GM18868 (cell line): ENCODE data around the gene SAMD13.

Experiments used
- ATAC-seq: cut with Tn5 transposase; IDR thresholded peaks from one replicate; pipeline ENCODE4 v1.9.1; 2021; ENCODE audit warnings: mild to moderate bottlenecking, moderate library complexity; ENCODE audit not compliant: unreplicated experiment

SAMD13 gene

DNA sequence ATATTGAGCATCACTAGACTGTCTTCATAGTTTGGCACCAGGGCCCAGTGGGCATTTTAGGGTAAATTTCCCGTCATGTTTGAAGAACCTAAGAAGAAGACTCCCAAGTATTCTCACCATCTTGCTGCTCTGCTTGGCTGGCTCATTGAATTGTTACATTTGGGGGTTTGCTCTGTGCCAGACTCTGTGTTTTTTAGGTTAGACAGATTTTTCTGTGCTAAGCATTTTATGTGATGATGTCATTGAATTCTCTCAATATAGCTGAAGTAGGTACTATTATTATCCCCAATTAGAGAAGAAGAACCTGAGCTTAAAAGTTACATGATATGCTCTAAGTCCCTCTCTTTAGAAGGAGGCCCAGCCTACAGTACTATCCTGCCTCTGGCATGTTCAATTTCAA lies 68.8 kb downstream of the SAMD13 start:
- ATAC-seq = no peak

DNA sequence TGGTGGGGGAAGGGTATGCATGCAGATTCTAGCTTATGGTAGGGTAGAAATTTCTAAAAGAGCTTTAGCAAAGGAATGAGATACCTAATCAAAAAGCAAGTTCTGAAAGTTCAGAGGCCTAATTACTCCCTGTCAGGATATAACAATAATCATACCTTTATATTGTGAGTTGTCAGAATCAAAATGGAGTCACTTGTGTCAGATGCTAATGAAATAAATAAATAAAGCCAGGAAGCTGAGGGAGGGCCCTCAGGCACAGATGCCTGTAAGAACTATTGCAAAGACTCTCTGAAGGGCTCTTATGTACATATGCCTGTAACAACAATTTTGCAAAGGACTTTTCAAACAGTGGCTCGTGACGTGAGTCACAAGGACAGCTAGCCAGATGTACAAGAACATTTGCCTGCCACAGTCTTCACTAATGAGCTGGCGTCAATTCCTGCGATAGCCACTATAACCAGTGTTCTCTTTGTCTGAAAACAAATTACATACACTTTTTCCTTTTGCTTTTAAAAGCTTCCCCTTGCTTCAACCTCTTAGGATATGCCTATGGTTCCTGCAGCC lies 69.4 kb downstream of the SAMD13 start:
- ATAC-seq = no peak

DNA sequence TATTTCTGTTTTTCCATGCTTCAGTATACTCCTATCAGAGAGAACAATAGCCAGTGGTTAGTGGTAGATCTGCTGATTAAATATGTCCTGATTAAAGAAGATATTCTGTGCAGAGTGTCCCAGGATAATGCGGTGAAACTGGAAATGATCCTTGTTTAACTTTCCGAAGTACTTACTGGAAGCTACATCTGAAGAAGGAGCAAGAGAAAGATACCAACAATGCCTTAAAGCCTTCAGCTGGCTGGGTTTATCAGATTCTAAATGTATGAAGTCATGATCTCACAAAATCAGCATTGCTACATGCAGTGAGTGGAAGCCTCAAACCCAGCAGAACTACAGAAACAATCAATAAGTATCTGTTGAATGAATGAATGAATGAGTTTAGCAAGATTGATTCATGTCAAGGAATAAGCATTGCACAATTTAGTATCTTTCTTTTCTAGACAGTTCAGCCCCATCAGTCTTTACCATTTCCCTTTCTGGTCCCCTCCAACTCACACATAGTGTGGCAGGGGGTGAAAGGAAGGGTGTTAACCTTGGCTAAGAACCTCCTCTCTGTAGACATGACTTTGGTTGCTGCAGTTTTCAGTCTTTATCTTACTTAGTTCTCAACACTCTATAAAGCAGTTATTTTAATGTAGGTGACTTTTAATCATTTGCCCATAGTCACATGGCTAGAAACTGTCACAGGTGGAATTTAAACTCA lies 72.1 kb downstream of the SAMD13 start:
- ATAC-seq = no peak

DNA sequence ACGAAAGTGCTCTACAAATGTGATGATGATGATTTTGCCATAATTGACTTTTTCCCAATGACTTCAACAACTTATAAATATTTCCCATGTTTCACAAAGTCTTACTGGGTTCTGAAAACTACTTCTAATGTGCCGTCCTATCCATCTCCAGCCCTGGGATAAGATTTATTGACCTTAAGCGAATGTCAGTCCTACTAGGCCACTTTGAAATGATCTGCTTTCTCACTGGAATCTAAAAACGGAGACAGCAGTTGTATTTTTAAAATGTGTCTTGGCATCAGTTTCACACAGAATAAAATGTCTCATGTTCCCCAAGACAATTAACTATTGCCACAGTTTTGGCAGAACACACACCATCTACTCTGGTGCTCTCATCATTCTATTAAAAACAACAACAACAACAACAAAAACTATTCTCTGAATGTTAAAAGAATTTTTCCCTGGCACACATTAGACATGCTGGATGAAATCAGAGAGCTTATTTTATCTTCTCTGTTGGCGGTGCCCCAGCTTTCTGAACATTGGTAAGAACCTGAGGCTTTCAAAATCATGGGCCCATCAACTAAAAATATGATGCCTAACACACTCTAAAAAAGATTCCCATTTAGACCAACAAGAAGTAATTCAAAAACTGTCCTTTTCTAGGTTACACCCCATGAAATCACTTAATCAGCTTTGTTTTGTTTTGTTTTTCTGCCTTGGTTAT lies 73.6 kb downstream of the SAMD13 start:
- no peak for ATAC-seq

DNA sequence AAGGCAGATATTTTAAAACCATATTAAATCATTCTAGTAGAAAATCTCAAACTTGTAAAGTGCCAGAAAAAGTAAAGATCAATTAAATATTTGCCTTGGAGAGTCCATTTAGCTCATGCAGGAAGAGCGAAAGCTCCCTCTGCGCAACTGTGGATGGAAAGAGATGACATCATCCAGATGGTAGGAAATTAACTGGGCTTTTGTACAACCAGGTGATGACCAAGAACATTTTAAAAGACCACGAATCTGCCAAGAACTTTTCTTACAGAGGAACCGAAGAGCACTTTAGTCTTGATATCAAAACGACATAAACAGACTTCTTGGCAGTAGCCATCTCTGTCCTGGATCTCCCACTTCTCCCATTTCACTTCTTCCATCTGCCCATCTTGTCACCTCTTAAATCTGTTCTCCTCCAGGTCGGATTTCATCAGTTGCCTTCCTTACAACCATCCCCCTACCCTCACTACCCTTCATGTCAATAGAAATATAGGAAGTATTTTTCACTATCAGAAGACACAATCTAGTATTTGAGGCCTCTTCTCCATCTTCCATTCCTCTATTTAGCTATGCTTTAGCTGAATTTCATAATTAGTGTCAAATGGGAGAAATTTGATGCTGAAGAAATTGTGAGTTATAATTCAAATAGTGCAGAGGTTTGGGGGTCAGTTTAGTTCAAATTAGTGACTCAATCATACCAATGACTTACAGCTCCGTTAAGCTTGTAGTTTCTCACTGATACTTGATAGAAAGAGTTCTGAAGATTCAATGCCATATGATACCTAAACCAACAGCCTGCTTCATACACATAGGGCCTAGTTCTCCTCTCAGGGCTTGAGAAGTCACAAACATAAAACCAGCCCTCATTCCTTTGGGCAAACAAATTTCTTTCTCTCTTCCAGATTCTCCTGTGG lies 74.7 kb downstream of the SAMD13 start:
- no peak for ATAC-seq

DNA sequence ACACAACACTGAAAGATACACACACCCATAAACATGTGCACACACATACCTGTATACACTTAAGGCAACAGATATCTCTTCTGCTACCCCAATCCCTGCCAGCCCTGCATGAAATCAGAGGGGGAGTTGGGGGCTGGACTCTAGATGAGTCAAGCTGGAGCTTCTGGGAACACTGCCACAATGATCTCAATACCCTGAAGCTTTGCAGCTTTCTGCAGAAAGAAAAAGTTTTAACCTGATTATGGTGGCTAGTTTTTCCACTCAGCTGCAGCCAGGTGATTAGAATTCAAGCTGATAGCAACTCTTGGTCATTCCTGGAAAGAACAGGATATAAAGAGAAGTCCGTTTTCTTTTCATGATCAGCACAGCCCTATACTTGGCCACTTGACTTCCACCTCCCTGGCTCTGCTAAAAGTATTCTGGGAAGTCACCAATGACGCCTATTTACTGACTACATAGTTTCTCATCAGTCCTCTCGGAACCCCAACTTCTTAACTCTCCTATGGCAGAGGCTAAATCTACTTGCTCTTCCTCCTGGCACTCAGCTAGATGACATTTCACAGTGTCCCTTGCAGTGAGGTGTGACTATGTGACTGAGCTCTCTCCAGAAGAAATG lies 76.1 kb downstream of the SAMD13 start:
- no peak for ATAC-seq

DNA sequence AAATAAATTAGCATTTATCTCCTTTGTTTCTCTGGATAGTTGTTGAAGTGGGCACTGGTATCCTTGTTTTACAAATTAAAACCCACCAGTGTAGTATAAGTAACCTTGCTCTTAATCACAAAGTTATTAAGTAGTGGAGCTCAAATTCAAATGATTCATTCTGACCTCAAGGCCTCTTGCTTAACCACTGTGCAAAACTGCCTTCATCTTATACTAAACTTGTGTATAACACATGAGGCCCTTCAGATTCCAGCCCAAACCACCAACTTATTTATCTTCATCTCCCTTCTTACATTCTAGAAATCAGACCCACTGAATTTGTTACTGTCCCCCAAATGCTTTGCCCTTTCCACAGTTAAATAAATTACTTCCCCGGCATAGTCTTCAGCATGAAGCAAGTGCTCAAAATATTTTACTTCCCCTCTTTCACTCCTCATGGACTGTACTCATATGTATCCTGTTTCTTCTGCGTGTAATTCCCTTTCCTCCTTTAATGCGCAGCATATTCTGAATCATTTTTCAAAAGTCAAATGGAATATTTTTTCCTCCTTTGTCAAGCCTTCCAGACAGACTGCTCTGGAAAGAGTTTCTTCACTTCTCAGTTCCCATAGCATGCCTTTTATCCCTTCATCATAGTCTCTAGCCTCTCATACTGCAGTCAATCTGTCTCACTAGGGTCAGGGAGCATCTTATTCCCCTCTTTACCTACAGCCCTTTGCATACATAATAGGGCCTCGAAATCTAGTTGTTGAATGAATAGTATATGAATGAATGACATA lies 77.8 kb downstream of the SAMD13 start:
- ATAC-seq = no peak

DNA sequence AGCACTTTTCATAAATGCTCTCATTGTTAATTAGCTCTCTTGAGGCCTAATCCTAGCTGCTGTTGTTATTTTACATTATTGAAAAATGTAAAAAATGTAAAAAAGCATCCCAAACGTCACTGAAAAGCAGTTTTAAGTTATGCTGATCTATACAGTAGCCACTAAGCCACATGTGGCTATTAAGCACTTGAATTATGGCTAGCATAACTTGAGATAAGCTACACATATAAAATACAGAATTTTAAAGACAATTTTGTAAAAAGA lies 78.3 kb downstream of the SAMD13 start:
- ATAC-seq = no peak

DNA sequence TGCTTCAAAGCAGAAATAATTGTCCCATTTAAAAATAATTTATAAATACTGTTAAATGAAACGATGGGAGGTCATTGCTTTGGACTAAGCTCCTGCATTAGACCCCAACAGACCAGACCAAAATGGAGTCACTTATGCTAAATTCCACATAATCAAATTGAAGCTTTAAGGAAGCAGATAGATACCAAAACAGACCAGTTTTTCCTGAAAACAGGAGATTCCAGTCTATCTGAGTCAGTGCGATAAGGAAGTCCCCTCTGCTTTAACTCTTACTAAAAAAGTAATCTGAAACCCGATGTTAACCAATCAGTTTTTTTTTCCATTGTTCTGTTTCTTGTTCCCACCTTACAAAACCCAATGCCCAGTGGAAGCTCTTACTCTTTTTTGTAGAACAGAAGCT lies 80.6 kb downstream of the SAMD13 start:
- ATAC-seq = no peak

DNA sequence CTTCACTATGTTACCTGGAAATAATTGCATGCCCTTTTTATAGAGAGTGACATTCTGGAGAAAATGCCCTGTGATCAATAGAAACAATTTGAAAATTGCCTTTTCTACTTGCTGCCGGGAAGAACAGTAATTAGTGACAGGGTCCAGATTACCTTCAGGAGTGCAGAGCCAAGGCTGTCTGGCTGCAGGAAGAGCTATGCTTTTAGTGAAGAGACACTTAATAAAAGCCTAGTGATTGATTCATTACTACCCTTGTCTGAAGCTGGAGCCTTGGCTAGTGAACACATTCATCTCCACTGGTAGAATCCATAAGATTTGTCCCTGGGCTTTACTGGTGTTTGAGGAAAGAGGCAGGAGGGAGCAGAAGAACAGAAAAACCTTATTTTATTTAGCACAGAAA lies 83.8 kb downstream of the SAMD13 start:
- no peak for ATAC-seq

DNA sequence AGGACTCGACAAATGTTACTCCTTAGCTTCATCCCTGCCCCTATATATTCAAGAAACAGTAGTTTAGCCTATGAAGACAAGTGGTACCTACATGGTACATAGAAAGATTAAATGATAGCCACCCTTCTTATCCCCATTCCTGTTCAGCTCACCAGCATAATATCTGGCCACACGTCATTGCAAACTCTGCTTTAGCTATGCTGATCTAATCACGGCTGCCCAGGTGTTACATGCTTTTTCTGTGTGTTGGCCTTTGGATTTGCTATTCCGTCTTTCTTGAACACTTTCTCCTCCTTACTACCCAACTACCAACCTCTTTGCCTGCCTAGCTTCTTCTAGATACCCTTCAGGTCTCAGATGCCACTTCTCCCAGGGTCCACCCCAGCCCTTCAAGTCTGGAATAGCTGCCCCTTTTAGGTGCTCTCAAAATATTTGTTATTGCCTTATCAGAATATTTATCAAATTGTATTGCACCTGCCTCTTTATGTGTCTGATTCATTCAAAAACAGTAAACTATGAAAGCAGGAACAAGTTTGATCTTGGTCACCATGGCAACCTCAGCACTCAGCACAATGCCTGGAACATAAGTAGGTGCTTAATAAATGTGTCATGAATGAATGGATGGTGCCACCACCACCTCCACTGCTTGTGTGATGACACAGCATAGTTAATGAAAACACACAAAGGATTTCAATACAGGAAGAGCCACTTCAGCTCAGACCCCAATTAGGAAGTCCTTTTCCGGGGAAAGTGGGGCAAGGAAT lies 85.4 kb downstream of the SAMD13 start:
- no peak for ATAC-seq

DNA sequence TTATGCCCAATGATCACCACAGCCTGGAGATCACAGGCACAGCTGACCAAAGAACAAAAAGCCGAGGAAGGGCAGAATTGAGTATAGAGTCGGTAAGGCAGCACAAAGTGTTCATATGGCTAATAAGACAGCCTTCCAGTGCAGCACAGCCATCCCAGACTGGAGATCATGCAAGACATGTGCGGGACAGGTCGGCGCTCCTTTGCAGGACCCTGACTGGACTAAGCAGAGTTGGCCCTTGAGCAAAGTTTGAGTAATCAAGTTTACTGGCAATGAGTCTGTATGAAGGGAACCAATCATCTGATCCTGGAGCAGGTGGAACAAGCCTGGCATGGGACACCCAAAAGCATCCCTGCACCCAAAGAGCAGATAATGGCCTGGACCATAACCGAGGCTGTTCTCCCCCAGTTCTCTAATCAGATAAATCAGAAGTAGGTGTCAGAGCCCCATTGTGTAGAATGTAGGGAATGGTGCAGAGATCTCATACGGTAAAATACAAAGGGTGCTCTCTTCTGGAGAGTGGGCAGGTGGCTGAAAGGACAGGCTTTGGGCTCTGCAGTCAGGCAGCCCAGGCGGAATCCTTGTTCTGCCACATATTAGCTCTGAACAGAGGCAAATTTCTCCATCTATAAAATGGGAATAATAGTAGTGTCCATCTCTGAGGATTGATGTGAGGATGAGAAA lies 86.1 kb downstream of the SAMD13 start:
- ATAC-seq = no peak

DNA sequence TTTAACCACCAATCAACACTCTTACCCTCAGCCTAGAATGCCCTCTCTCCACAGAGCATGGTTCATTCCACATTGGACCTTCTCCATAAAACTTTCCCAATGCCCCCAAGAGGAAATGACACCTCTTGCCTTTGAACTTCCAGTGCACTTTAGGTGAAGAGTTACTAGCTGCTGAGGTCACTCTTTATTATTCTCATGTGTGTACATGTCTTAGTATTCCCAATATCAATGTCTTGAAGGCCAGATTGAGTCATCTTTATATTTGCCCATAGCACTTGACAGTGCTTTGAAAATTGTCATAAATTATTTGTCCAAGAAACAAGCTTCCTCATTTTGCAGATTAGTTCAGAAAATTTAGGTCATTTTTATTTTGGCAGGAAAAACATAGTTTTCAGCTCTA lies 88.7 kb downstream of the SAMD13 start:
- no peak for ATAC-seq

DNA sequence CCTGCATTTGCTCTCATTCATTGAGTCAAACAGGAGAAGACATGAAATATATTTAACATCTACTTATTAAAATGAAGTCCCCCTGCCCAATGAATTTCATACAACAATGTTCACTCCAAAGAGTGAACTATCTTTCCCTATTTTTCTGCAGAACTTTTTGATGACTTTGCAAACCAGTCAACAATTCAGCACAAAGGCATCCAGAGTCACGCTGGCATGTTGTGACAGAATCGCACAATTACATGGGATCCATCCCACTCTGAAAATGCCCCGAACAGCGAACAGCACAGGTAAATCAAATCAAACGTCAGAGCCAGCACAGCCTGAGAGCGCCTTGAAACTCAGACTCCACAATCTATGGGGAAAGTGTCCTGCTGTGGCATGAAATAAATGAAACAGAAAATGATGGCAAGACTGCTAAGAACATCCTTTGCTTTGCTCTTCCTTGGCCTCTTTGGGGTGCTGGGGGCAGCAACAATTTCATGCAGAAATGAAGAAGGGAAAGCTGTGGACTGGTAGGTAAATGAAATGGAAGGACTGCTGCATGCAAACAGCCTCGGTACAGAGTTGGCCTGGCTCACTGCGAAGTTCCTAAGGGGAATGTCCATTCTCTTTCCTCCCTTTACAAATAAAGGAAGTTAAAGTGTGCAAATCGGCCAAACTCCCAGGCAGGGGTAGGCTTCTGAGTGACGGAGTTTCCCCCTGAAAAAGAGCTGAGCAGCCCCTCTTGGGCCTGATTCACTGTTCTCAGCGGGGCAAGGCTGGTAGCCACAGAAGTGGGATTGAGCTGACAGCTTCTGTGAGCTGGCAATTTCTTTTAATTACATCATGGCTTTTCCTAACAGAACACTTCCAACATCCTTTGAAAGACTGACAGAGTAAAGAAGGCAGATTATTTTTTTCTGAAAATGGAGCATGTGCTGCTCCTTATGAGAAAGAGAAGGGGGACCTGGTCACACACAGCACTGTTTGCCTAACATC lies 97.0 kb downstream of the SAMD13 start, which contains the start of gene DNASE2B:
Gene DNASE2B, plus strand, starts transcription at position 310 of the 981 bp plus-strand sequence. Its CDS starts 81 bp downstream, at position 391.
- no peak for ATAC-seq
